Effector memory CD4-positive, alpha-beta T cell (primary cell): ENCODE data around the gene CORO7.

Experiments used
- DNase-seq, 3 donors: peaks; one replicate each; pipeline ENCODE4 v3.0.0-alpha.2; 2020
- H3K27ac ChIP-seq: 2 replicates; pipeline ENCODE4 v1.7.0; 2013; ENCODE audit warnings: mild to moderate bottlenecking, low read length, moderate library complexity; ENCODE audit not compliant: insufficient read depth, poor library complexity, severe bottlenecking
- H3K27me3 ChIP-seq: replicated peaks from 2 replicates; pipeline ENCODE4 v1.7.0; 2013; ENCODE audit warnings: mild to moderate bottlenecking, low read length; ENCODE audit not compliant: insufficient read depth, control insufficient read depth, poor library complexity, severe bottlenecking
- H3K36me3 ChIP-seq: 2 replicates; pipeline ENCODE4 v1.7.0; 2013; ENCODE audit warnings: mild to moderate bottlenecking, low read length, moderate library complexity; ENCODE audit not compliant: control insufficient read depth, insufficient read depth
- H3K4me1 ChIP-seq: 2 replicates; pipeline ENCODE4 v1.7.0; 2013; ENCODE audit warnings: low read length, mild to moderate bottlenecking; ENCODE audit not compliant: control insufficient read depth, insufficient read depth, poor library complexity, severe bottlenecking
- H3K4me3 ChIP-seq: 2 replicates; pipeline ENCODE4 v1.7.0; 2013; ENCODE audit warnings: low read length, low read depth, mild to moderate bottlenecking; ENCODE audit not compliant: insufficient read depth, poor library complexity, severe bottlenecking
- H3K9me3 ChIP-seq: 2 replicates; pipeline ENCODE4 v1.7.0; 2013; ENCODE audit warnings: mild to moderate bottlenecking, low read length, moderate library complexity; ENCODE audit not compliant: control insufficient read depth

Gene CORO7

GRCh38 chr16:4377573-4378154 is 38.7 kb downstream of the CORO7 start:
- H3K4me3 ChIP-seq, result no peak overlapping the region
- no peaks in the 10 kb centered on the region for H3K27me3 ChIP-seq
- H3K9me3 ChIP-seq, result no peaks in the 10 kb centered on the region
- no peak overlapping the region for H3K27ac ChIP-seq
- peaks cover 27% of the 10 kb centered on the region for H3K4me1 ChIP-seq
- DNase-seq, result no peak
- H3K36me3 ChIP-seq, result peaks cover 50% of the 10 kb centered on the region

GRCh38 chr16:4376893-4377572 is 39.4 kb downstream of the CORO7 start:
- Histone ChIP-seq H3K27me3 (no peaks in the 10 kb centered on the region), H3K4me1 (peaks cover 34% of the 10 kb centered on the region), H3K4me3 (no peak overlapping the region), H3K27ac (no peak overlapping the region), H3K9me3 (no peaks in the 10 kb centered on the region), H3K36me3 (peaks cover 44% of the 10 kb centered on the region)
- DNase-seq, result no peak

- H3K4me3 ChIP-seq, result no peak overlapping the region
- peaks cover 34% of the 10 kb centered on the region for H3K4me1 ChIP-seq
- H3K36me3 ChIP-seq, result peaks cover 37% of the 10 kb centered on the region
- H3K27me3 ChIP-seq, result no peaks in the 10 kb centered on the region
- no peaks in the 10 kb centered on the region for H3K9me3 ChIP-seq
- no peak overlapping the region for H3K27ac ChIP-seq
- DNase-seq, result no peak
Measured at GRCh38 chr16:4376126-4376892, 40.1 kb downstream of the CORO7 start.

GRCh38 chr16:4375717-4376116 is 40.7 kb downstream of the CORO7 start:
- no peak for DNase-seq
- Histone ChIP-seq H3K36me3 (peaks cover 31% of the 10 kb centered on the region), H3K27ac (no peak overlapping the region), H3K4me1 (peaks cover 34% of the 10 kb centered on the region), H3K9me3 (no peaks in the 10 kb centered on the region), H3K27me3 (no peaks in the 10 kb centered on the region), H3K4me3 (no peak overlapping the region)

- no peak overlapping the region for H3K27ac ChIP-seq
- no peaks in the 10 kb centered on the region for H3K9me3 ChIP-seq
- H3K4me3 ChIP-seq, result no peak overlapping the region
- DNase-seq, result no peak
- peaks cover 34% of the 10 kb centered on the region for H3K4me1 ChIP-seq
- H3K27me3 ChIP-seq, result no peaks in the 10 kb centered on the region
- H3K36me3 ChIP-seq, result peaks cover 25% of the 10 kb centered on the region
Measured at GRCh38 chr16:4373909-4374742, 42.3 kb downstream of the CORO7 start.

GRCh38 chr16:4373356-4373908 is 43.0 kb downstream of the CORO7 start:
- Histone ChIP-seq H3K4me1 (peaks cover 34% of the 10 kb centered on the region), H3K27ac (no peak overlapping the region), H3K4me3 (no peak overlapping the region), H3K36me3 (peaks cover 19% of the 10 kb centered on the region), H3K27me3 (no peaks in the 10 kb centered on the region), H3K9me3 (no peaks in the 10 kb centered on the region)
- DNase-seq, result no peak

- DNase-seq, result no peak
- peak overlapping the region; percentile 52 for H3K4me3 ChIP-seq
- no peaks in the 10 kb centered on the region for H3K9me3 ChIP-seq
- H3K36me3 ChIP-seq, result peaks cover 15% of the 10 kb centered on the region
- H3K27me3 ChIP-seq, result no peaks in the 10 kb centered on the region
- peak overlapping the region; percentile 51 for H3K27ac ChIP-seq
- peaks cover 34% of the 10 kb centered on the region for H3K4me1 ChIP-seq
Measured at GRCh38 chr16:4372578-4373355, 43.6 kb downstream of the CORO7 start.

GRCh38 chr16:4372001-4372577 is 44.3 kb downstream of the CORO7 start:
- H3K9me3 ChIP-seq, result no peaks in the 10 kb centered on the region
- H3K27ac ChIP-seq, result peak overlapping the region; percentile 51
- peaks cover 34% of the 10 kb centered on the region for H3K4me1 ChIP-seq
- peak overlapping the region; percentile 52 for H3K4me3 ChIP-seq
- peaks cover 16% of the 10 kb centered on the region for H3K36me3 ChIP-seq
- DNase-seq, result peak in 1 of 3 donors; percentile 16
- H3K27me3 ChIP-seq, result no peaks in the 10 kb centered on the region
